ENCODE measurements around the gene CCNG1. TPM values are rescaled to one million over a fixed set of nuclear protein-coding genes. Genes with fewer than 3 reads are reported as not detected.

The CCNG1 gene
- total RNA-seq, 3 donors from 2014 or later = 138 to 190 (median 176) TPM

GRCh38 chr5:163478126-163478981 lies 41.0 kb downstream of the CCNG1 start:
- intact Hi-C loops (cut with DNase I, micrococcal nuclease) = no loop called here
- Histone ChIP-seq H3K9me3 (no peaks in the 10 kb centered on the region), H3K4me3 (no peak overlapping the region), H3K36me3 (ENCODE audit: low read depth) (no peaks in the 10 kb centered on the region), H3K4me1 (ENCODE audit: low read depth) (no peaks in the 10 kb centered on the region)
- TF ChIP-seq, protein P1, sequence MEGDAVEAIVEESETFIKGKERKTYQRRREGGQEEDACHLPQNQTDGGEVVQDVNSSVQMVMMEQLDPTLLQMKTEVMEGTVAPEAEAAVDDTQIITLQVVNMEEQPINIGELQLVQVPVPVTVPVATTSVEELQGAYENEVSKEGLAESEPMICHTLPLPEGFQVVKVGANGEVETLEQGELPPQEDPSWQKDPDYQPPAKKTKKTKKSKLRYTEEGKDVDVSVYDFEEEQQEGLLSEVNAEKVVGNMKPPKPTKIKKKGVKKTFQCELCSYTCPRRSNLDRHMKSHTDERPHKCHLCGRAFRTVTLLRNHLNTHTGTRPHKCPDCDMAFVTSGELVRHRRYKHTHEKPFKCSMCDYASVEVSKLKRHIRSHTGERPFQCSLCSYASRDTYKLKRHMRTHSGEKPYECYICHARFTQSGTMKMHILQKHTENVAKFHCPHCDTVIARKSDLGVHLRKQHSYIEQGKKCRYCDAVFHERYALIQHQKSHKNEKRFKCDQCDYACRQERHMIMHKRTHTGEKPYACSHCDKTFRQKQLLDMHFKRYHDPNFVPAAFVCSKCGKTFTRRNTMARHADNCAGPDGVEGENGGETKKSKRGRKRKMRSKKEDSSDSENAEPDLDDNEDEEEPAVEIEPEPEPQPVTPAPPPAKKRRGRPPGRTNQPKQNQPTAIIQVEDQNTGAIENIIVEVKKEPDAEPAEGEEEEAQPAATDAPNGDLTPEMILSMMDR (IDR thresholded peaks at IDR 0.05) = no peak
- ATAC-seq = no peak
- DNase-seq = no peak

DNA sequence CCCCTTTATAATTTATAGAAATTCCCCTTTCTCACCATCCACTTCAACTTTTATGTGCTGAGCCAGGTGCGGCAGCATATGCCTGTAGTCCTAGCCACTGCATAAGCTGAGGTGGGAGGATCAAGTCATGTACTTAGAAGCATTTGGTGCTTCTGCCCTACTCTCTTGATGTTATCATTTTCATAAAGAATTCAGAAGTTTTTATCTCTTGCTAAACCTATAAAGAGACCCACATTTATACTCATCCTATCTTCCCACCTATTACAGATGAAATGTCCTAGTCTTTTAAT lies 41.5 kb downstream of the CCNG1 start:
- TF ChIP-seq, protein P1 (IDR thresholded peaks at IDR 0.05) = no peak
- H3K4me3 ChIP-seq = no peak overlapping the region
- DNase-seq = no peak
- intact Hi-C loops (cut with DNase I, micrococcal nuclease) = no loop called here
- H3K9me3 ChIP-seq = no peaks in the 10 kb centered on the region
- no peak for ATAC-seq
- H3K4me1 ChIP-seq (ENCODE audit: low read depth) = no peaks in the 10 kb centered on the region
- no peaks in the 10 kb centered on the region for H3K36me3 ChIP-seq (ENCODE audit: low read depth)

DNA sequence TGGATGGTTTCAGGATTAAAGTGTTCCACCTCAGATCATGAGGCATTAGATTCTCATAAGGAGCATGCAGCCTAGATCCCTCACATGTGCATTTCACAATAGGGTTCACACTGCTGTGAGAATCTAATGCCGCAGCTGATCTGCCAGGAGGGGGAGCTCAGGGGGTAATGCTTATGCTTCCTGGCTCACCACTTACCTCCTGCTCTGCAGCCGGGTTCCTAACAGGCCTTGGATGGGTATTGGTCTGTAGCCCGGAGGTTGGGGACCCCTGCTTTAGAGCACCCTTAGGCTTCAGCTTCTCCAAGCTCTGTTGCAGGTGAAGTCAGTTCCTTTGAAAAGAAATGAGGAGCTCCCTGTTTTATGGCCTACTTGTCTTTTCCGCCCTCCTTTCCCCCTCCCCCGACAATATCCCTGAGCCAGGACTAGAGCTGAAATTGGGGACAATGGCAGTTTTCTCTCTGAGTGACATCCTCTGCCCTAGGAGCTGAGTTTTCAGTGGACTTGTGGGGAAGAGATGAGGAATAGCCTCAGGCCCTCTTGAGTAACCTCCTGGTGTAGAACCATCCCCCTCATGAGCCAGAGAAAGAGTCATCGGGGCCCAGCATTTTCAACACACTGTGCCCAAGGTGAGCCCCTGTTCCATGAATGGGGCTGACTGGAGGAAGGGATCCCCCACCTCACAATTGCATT lies 51.8 kb downstream of the CCNG1 start:
- ATAC-seq (peak; percentile 29), DNase-seq (peak in 1 of 3 donors; percentile 32)
- TF ChIP-seq, protein P1 (IDR thresholded peaks at IDR 0.05) = no peak
- H3K4me3 ChIP-seq = no peak overlapping the region
- no peaks in the 10 kb centered on the region for H3K9me3 ChIP-seq
- H3K4me1 ChIP-seq (ENCODE audit: low read depth) = no peaks in the 10 kb centered on the region
- intact Hi-C loops (cut with DNase I, micrococcal nuclease) = no loop called here
- no peaks in the 10 kb centered on the region for H3K36me3 ChIP-seq (ENCODE audit: low read depth)

DNA sequence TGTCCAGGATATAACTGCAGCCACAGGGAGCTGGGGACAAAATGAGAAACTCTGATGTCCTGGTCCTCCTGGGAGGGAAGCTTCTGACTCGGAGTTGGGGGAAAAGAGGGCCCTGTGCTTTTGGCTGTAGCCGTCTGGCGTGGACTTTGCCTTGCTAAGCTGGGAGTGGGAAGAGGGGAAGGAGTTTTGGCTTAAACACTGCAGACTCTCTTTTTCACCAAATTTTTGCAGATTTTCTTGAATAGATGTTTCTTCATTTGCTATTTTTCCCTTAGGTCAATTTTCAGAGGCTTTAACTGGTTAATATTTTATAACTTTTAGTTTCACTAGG lies 52.3 kb downstream of the CCNG1 start:
- Histone ChIP-seq H3K4me3 (no peak overlapping the region), H3K36me3 (ENCODE audit: low read depth) (no peaks in the 10 kb centered on the region), H3K4me1 (ENCODE audit: low read depth) (no peaks in the 10 kb centered on the region), H3K9me3 (no peaks in the 10 kb centered on the region)
- intact Hi-C loops (cut with DNase I, micrococcal nuclease) = no loop called here
- ATAC-seq = no peak
- TF ChIP-seq, protein P1 (IDR thresholded peaks at IDR 0.05) = no peak
- no peak for DNase-seq

Other genes with a start within 250 kb of the CCNG1 start
- gene NUDCD2, start 22.5 kb downstream of the CCNG1 start, total RNA-seq = 10 to 100 TPM; 17.5 to 24.1 (median 21.7) TPM
- gene HMMR, start 23.0 kb downstream of the CCNG1 start, total RNA-seq = 10 to 100 TPM in 1 of 3 donors, 1 to 10 TPM in 2; 2.3 to 19.0 (median 4.0) TPM
- 10 to 100 TPM; 69.4 to 72.5 (median 70.5) TPM for gene MAT2B, start 68.0 kb downstream of the CCNG1 start, total RNA-seq